ENCODE data around the gene AUTS2. TPM values are rescaled to one million over a fixed set of nuclear protein-coding genes. Genes with fewer than 3 reads are reported as not detected.

The AUTS2 gene
- total and polyA plus RNA-seq, 2 of the 8 experiments (the other 6 are each of a cell fraction or from before 2014, with no cell fraction given) = 25.9 to 101 TPM

DNA sequence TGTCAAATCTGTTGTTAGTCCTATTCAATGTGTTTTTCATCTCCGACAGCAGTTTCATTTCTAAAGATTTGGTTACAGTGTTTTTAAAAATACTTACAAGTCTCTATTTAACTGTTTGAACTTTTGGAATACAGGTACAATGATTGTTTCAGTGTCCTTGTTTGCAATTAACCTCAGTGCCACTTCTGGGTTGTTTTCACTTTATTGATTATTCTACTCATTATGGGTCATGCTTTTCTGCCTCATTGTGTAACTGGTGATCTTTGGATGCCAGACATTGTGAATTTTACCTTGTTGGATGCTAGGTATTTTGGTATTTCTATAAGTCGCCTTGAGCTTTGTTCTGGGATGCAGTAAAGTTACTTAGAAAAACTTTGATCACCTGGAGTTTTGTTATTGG, 331.3 kb downstream of the AUTS2 start:
- 93% methylated on average over 2 of the region's 2 CpGs; no CpG with 5 or more reads in 1 of the 2 experiments for WGBS, 2 experiments (ENCODE audit: extremely low coverage in 1 of 2, insufficient coverage in 1 of 2, insufficient read length in 1 of 2, insufficient replicate concordance in 2 of 2, low coverage in 1 of 2, low lambda C conversion rate in 2 of 2, missing lambda C conversion rate in 1 of 2)
- Histone ChIP-seq H3K27ac (ENCODE audit: low read depth, low read length) (no peak overlapping the region), H2BK12ac (ENCODE audit: low read depth, low read length) (no peak overlapping the region), H3K79me2 (ENCODE audit: control insufficient read depth in 1 of 2, insufficient read depth in 2 of 2, low read length in 2 of 2) (no peaks in the 10 kb centered on the region), H3K9me3 (ENCODE audit: insufficient read depth in 2 of 2, low read depth in 1 of 2, low read length in 1 of 2) (no peaks in the 10 kb centered on the region), H2AK5ac (ENCODE audit: low read depth, low read length) (no peak overlapping the region), H3K23me2 (ENCODE audit: low read depth, low read length) (no peaks in the 10 kb centered on the region), H3K23ac (ENCODE audit: insufficient read length) (no peak overlapping the region), H2BK20ac (ENCODE audit: low read length) (no peak overlapping the region), H2AFZ (ENCODE audit: low read length) (no peak overlapping the region), H4K20me1 (replicated peaks in 1 of 2; ENCODE audit: control insufficient read depth in 1 of 2, insufficient read depth in 2 of 2, low read length in 2 of 2) (peaks cover 0 to 3% of the 10 kb centered on the region in 2 experiments), H4K5ac (ENCODE audit: insufficient read length, low read depth, low read length) (no peak overlapping the region), H2BK120ac (replicated peaks; ENCODE audit: low read depth, low read length) (no peak overlapping the region), H3K79me1 (ENCODE audit: low read depth, low read length) (peaks cover 3% of the 10 kb centered on the region; the same call in 1 of the 2 replicates), H2BK5ac (ENCODE audit: low read depth, low read length) (no peak overlapping the region), H3K4me1 (replicated peaks in 1 of 4; ENCODE audit: control insufficient read depth in 3 of 4, insufficient read depth in 4 of 4, low read length in 3 of 4) (peaks cover 0 to 4% (median 2%) of the 10 kb centered on the region in 4 experiments; a peak in 1 of 7 replicates), H3K56ac (replicated peaks; ENCODE audit: insufficient read length, low read depth, low read length) (no peak overlapping the region), H3K4me3 (ENCODE audit: extremely low read depth in 1 of 4, insufficient read depth in 2 of 4, low read depth in 3 of 4, low read length in 4 of 4) (no peak overlapping the region), H4K91ac (replicated peaks; ENCODE audit: insufficient read length, low read length) (no peak overlapping the region), H3K36me3 (ENCODE audit: control insufficient read depth in 2 of 4, insufficient read depth in 4 of 4, low read length in 3 of 4) (no peaks in the 10 kb centered on the region), H3K27me3 (replicated peaks in 1 of 4; ENCODE audit: control insufficient read depth in 3 of 4, extremely low read depth in 1 of 4, insufficient read depth in 3 of 4, low read length in 3 of 4) (no peaks in the 10 kb centered on the region), H4K8ac (ENCODE audit: extremely low read depth, insufficient read depth, low read length) (no peak overlapping the region), H3K18ac (ENCODE audit: extremely low read depth, low read length) (no peak overlapping the region), H3K4me2 (ENCODE audit: insufficient read depth in 1 of 2, low read depth in 2 of 2, low read length in 2 of 2) (no peak overlapping the region), H3K9ac (replicated peaks in 1 of 4; ENCODE audit: extremely low read depth in 1 of 4, low read depth in 3 of 4, low read length in 3 of 4) (no peak overlapping the region), H3K14ac (ENCODE audit: insufficient read length) (no peak overlapping the region), H2BK15ac (ENCODE audit: low read length) (no peak overlapping the region), H3K4ac (replicated peaks; ENCODE audit: insufficient read length, low read depth, low read length) (no peak overlapping the region)
- FAIRE-seq = no peak
- ChIA-PET CTCF (ENCODE audit: partially characterized antibody) (interaction anchor here (1.0 kb wide), 1 partner anchor 232 kb away, joined by 3 read pairs; no protein-coding TSS in a partner anchor), POLR2A (ENCODE audit: partially characterized antibody) (no interaction called here)
- DNase-seq (ENCODE audit: low read depth in 1 of 2, low spot score in 2 of 2) = no peak
- TF ChIP-seq, protein P1, sequence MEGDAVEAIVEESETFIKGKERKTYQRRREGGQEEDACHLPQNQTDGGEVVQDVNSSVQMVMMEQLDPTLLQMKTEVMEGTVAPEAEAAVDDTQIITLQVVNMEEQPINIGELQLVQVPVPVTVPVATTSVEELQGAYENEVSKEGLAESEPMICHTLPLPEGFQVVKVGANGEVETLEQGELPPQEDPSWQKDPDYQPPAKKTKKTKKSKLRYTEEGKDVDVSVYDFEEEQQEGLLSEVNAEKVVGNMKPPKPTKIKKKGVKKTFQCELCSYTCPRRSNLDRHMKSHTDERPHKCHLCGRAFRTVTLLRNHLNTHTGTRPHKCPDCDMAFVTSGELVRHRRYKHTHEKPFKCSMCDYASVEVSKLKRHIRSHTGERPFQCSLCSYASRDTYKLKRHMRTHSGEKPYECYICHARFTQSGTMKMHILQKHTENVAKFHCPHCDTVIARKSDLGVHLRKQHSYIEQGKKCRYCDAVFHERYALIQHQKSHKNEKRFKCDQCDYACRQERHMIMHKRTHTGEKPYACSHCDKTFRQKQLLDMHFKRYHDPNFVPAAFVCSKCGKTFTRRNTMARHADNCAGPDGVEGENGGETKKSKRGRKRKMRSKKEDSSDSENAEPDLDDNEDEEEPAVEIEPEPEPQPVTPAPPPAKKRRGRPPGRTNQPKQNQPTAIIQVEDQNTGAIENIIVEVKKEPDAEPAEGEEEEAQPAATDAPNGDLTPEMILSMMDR (IDR thresholded peaks at IDR 0.05; ENCODE audit: control extremely low read depth in 1 of 3, insufficient read depth in 1 of 3, low read depth in 1 of 3, low read length in 3 of 3) = no peak
- TF ChIP-seq TAF7 (optimal IDR thresholded peaks at IDR 0.05; ENCODE audit: borderline replicate concordance, low read depth, low read length) = no peak
- no peak for TF ChIP-seq SIRT6 (IDR thresholded peaks at IDR 0.05; ENCODE audit: low read length)
- TF ChIP-seq MAFK (IDR thresholded peaks at IDR 0.05; ENCODE audit: low read depth, low read length) = no peak
- TF ChIP-seq TAF1 (IDR thresholded peaks at IDR 0.05; ENCODE audit: low read depth, low read length) = no peak
- TF ChIP-seq CREB1 (IDR thresholded peaks at IDR 0.05) = no peak
- no peak for TF ChIP-seq SIX5 (IDR thresholded peaks at IDR 0.05; ENCODE audit: low read depth, low read length)
- no peak for TF ChIP-seq EP300 (IDR thresholded peaks at IDR 0.05; ENCODE audit: borderline replicate concordance in 1 of 2, low read depth in 2 of 2, low read length in 2 of 2)
- no peak for TF ChIP-seq POU5F1 (IDR thresholded peaks at IDR 0.05; ENCODE audit: low read depth, low read length)
- no peak for TF ChIP-seq SP2 (IDR thresholded peaks at IDR 0.05; ENCODE audit: low read length)
